Peyer's patch (tissue), 4 donors: ENCODE measurements around the gene ALDH4A1. TPM values are rescaled to one million over a fixed set of nuclear protein-coding genes. Genes with fewer than 3 reads are reported as not detected.
"Not testable (repeated sequence)": the region's sequence is repeated elsewhere in the genome, so short reads cannot be mapped to it uniquely, and the experiment has no call there.

Source experiments
- DNase-seq, 3 donors: peaks; one replicate each; pipeline ENCODE4 v3.0.0-alpha.2; 2017 to 2019
- H3K27ac ChIP-seq, 4 donors: fragments of 200-600 bp; sonication (generic); one replicate each; pipeline ENCODE4 v1.5.1; 2016 to 2019
- H3K27me3 ChIP-seq, 2 donors: fragments of 200-600 bp; sonication (generic); one replicate each; pipeline ENCODE4 v1.5.1; 2019
- H3K36me3 ChIP-seq, 3 donors: fragments of 200-600 bp; sonication (generic); one replicate each; pipeline ENCODE4 v1.5.1; 2016 to 2019
- H3K4me1 ChIP-seq, 4 donors: fragments of 200-600 bp; sonication (generic); one replicate each; pipeline ENCODE4 v1.5.1; 2016 to 2019
- H3K4me3 ChIP-seq, 4 donors: fragments of 200-600 bp; sonication (generic); 1 replicate in 3 of 4; 2 replicates in 1 of 4; pipeline ENCODE4 v1.5.1; 2016 to 2019; ENCODE audit warnings: mild to moderate bottlenecking in 1 of 4
- H3K9me3 ChIP-seq, 4 donors: fragments of 200-600 bp; sonication (generic); one replicate each; pipeline ENCODE4 v1.5.1; 2016 to 2019; ENCODE audit warnings: mild to moderate bottlenecking in 1 of 4
- CTCF ChIP-seq, 6 experiments: fragments of 450-650 bp in 4 of 6; fragments of 200-600 bp in 2 of 6; sonication (generic) in 1 of 6; IDR thresholded peaks; one replicate each; pipeline ENCODE4 v1.5.1; 2017 to 2019; ENCODE audit warnings: antibody characterized with exemption in 6 of 6, mild to moderate bottlenecking in 3 of 6, moderate library complexity in 1 of 6
- POLR2A ChIP-seq, 2 donors: fragments of 450-650 bp; IDR thresholded peaks; one replicate each; pipeline ENCODE4 v1.5.1; 2017; ENCODE audit warnings: antibody characterized with exemption in 2 of 2, mild to moderate bottlenecking in 2 of 2, moderate library complexity in 2 of 2
- total RNA-seq, 4 donors: library from RNA; depleted of rRNA; stranded (reverse); fragments of >200 nt; gene quantifications; one replicate each; pipeline ENCODE4 v1.1.0, GENCODE V29; 2016

ALDH4A1 gene
- total RNA-seq, 4 donors from 2014 or later: 2.8 to 5.8 (median 4.1) TPM

- no peaks in the 10 kb centered on the region for H3K9me3 ChIP-seq
- peaks cover 0 to 18% (median 6%) of the 10 kb centered on the region in 4 donors for H3K4me1 ChIP-seq
- H3K36me3 ChIP-seq: no peaks in the 10 kb centered on the region
- no peak overlapping the region for H3K4me3 ChIP-seq
- no peak for TF ChIP-seq POLR2A (IDR thresholded peaks at IDR 0.05)
- no peak for TF ChIP-seq CTCF (IDR thresholded peaks at IDR 0.05)
- no peaks in the 10 kb centered on the region for H3K27me3 ChIP-seq
- H3K27ac ChIP-seq: no peak overlapping the region
- no peak for DNase-seq
Measured at GRCh38 chr1:18899363-18900049, 2.8 kb downstream of the ALDH4A1 start.

GRCh38 chr1:18898567-18898966 is 3.8 kb downstream of the ALDH4A1 start:
- Histone ChIP-seq H3K36me3 (no peaks in the 10 kb centered on the region), H3K4me3 (no peak overlapping the region), H3K9me3 (no peaks in the 10 kb centered on the region), H3K4me1 (peaks cover 0 to 17% (median 6%) of the 10 kb centered on the region in 4 donors), H3K27me3 (no peaks in the 10 kb centered on the region), H3K27ac (no peak overlapping the region)
- TF ChIP-seq POLR2A (IDR thresholded peaks at IDR 0.05) (no peak), CTCF (IDR thresholded peaks at IDR 0.05) (no peak)
- no peak for DNase-seq

- TF ChIP-seq POLR2A (IDR thresholded peaks at IDR 0.05) (no peak), CTCF (IDR thresholded peaks at IDR 0.05) (no peak)
- Histone ChIP-seq H3K27ac (no peak overlapping the region), H3K27me3 (no peaks in the 10 kb centered on the region), H3K9me3 (no peaks in the 10 kb centered on the region), H3K36me3 (no peaks in the 10 kb centered on the region), H3K4me3 (no peak overlapping the region), H3K4me1 (no peaks in the 10 kb centered on the region)
- no peak for DNase-seq
Measured at GRCh38 chr1:18895317-18895716, 7.0 kb downstream of the ALDH4A1 start.

GRCh38 chr1:18893120-18893519 is 9.2 kb downstream of the ALDH4A1 start:
- Histone ChIP-seq H3K9me3 (no peaks in the 10 kb centered on the region), H3K36me3 (no peaks in the 10 kb centered on the region), H3K27me3 (no peaks in the 10 kb centered on the region), H3K4me1 (no peaks in the 10 kb centered on the region), H3K27ac (no peak overlapping the region), H3K4me3 (no peak overlapping the region)
- TF ChIP-seq POLR2A (IDR thresholded peaks at IDR 0.05) (no peak), CTCF (IDR thresholded peaks at IDR 0.05) (no peak)
- DNase-seq: no peak

- not testable (repeated sequence) for H3K27ac ChIP-seq, DNase-seq, H3K27me3 ChIP-seq, H3K9me3 ChIP-seq, H3K4me1 ChIP-seq, H3K4me3 ChIP-seq, H3K36me3 ChIP-seq
Measured at GRCh38 chr1:18891858-18892257, 10.5 kb downstream of the ALDH4A1 start.

GRCh38 chr1:18891426-18891780 is 11.0 kb downstream of the ALDH4A1 start:
- no peaks in the 10 kb centered on the region for H3K9me3 ChIP-seq
- no peaks in the 10 kb centered on the region for H3K27me3 ChIP-seq
- no peak overlapping the region for H3K27ac ChIP-seq
- no peak overlapping the region for H3K4me3 ChIP-seq
- no peaks in the 10 kb centered on the region for H3K36me3 ChIP-seq
- DNase-seq: no peak
- H3K4me1 ChIP-seq: no peaks in the 10 kb centered on the region
- TF ChIP-seq POLR2A (IDR thresholded peaks at IDR 0.05): no peak
- TF ChIP-seq CTCF (IDR thresholded peaks at IDR 0.05): no peak
